ENCODE data around the gene FBXW8. TPM values are rescaled to one million over a fixed set of nuclear protein-coding genes. Genes with fewer than 3 reads are reported as not detected.

FBXW8 gene
- total RNA-seq, 2 donors from 2014 or later: 7.9 to 9.0 TPM

DNA sequence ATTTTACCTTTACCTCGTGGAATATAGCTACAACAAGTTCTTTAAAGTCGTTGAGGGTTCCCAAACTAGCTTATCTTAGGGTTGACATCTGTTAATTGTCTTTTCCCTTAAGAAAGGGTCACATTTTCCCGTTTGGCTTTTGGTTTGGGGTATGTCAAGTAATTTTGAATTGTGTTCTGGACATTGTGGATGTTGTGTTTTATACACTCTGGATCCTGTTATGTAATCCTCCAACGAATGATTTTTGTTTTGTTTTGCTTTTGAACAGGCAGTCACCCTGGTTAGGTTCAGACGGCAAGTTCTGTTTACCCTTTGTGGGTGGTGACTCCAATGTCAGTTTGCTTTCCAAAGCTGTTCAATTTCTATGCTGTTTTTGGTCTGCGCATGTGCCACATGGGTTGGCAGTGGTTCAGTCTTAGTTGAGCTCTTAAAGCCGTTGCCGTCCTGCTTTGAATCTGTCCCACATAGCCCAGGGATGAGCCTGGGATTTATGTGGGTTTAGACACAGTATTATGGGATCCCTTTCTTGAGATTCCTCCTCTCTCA is 103.7 kb downstream of the FBXW8 start:
- Histone ChIP-seq H3K36me3 (peaks cover 23% of the 10 kb centered on the region), H3K27ac (no peak overlapping the region)
- TF ChIP-seq, protein P1, sequence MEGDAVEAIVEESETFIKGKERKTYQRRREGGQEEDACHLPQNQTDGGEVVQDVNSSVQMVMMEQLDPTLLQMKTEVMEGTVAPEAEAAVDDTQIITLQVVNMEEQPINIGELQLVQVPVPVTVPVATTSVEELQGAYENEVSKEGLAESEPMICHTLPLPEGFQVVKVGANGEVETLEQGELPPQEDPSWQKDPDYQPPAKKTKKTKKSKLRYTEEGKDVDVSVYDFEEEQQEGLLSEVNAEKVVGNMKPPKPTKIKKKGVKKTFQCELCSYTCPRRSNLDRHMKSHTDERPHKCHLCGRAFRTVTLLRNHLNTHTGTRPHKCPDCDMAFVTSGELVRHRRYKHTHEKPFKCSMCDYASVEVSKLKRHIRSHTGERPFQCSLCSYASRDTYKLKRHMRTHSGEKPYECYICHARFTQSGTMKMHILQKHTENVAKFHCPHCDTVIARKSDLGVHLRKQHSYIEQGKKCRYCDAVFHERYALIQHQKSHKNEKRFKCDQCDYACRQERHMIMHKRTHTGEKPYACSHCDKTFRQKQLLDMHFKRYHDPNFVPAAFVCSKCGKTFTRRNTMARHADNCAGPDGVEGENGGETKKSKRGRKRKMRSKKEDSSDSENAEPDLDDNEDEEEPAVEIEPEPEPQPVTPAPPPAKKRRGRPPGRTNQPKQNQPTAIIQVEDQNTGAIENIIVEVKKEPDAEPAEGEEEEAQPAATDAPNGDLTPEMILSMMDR (IDR thresholded peaks at IDR 0.05): no peak

DNA sequence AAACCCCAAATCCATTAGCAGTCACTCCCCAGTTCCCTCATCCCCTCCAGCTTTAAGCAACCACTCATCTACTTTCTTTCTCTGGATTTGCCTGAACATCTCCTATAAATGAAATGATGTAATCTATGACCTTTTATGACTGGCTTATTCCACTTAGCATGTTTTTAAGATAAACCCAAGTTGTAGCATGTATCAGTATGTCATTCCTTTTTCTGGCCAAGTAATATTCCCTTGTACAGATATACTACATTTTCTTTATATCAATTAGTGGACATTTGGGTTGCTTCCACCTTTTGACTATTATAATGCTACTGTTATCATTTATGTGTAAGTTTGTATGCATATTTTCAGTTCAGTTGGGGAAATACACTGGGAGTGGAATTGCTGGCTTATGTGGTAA is 105.1 kb downstream of the FBXW8 start:
- H3K36me3 ChIP-seq: peaks cover 23% of the 10 kb centered on the region
- H3K4me3 ChIP-seq: no peak overlapping the region
- H3K27ac ChIP-seq: no peak overlapping the region
- H3K27me3 ChIP-seq: no peaks in the 10 kb centered on the region
- H3K4me1 ChIP-seq: no peaks in the 10 kb centered on the region
- no peak for DNase-seq (ENCODE audit: low spot score)
- TF ChIP-seq, protein P1 (IDR thresholded peaks at IDR 0.05): no peak
- peaks cover 0 to 20% of the 10 kb centered on the region in 2 donors for H3K9me3 ChIP-seq

More for the DNA sequence above, 103.7 kb downstream of the FBXW8 start:
- Histone ChIP-seq H3K27me3 (no peaks in the 10 kb centered on the region), H3K4me1 (no peaks in the 10 kb centered on the region), H3K4me3 (no peak overlapping the region), H3K9me3 (peaks cover 0 to 20% of the 10 kb centered on the region in 2 donors)
- no peak for DNase-seq (ENCODE audit: low spot score)

DNA sequence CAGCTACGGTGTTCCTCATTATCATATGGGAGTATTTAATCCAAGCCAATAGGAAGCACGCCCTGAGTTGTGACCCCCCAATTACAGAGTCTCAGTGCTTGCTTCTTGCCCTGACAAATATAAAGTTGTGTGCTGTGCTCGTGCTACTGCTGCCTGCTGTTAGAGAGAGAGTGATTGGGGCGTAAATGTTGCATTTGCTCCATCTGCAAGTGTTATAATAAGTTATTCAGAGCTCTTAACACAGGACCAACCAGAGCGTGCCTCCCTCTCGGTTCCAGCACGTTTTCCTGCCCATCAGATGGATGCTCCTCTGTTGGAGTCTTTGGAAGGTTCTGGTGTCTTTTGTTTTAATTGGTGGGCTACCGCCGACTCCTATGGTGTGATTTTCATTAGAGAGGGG is 107.1 kb downstream of the FBXW8 start:
- H3K27me3 ChIP-seq: no peaks in the 10 kb centered on the region
- DNase-seq (ENCODE audit: low spot score): peak; percentile 16
- no peak overlapping the region for H3K27ac ChIP-seq
- H3K4me3 ChIP-seq: no peak overlapping the region
- peaks cover 23% of the 10 kb centered on the region for H3K36me3 ChIP-seq
- no peaks in the 10 kb centered on the region for H3K4me1 ChIP-seq
- peaks cover 0 to 20% of the 10 kb centered on the region in 2 donors for H3K9me3 ChIP-seq
- TF ChIP-seq, protein P1 (IDR thresholded peaks at IDR 0.05): no peak

DNA sequence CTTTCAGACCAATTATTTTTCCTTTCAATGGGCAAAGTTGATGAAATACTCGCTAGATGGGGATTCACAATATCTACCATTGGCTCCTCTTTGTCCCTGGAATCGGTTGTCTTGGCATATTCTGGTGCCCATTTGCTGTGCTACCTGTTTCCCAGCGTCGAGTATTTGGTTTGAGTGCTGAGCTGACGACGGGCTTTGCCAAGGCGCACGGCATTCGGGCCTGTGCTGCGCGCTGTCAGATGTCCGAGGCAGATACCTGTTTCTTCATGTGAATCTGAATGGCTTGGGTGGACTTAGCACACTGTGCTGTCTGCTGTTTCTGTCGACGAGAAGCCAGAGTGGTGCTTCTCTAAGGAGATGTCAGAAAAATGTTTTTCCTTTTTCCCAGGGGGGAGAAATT is 107.5 kb downstream of the FBXW8 start:
- H3K27me3 ChIP-seq: no peaks in the 10 kb centered on the region
- H3K4me3 ChIP-seq: no peak overlapping the region
- H3K9me3 ChIP-seq: peaks cover 0 to 18% of the 10 kb centered on the region in 2 donors
- H3K27ac ChIP-seq: no peak overlapping the region
- peaks cover 23% of the 10 kb centered on the region for H3K36me3 ChIP-seq
- DNase-seq (ENCODE audit: low spot score): peak; percentile 21
- H3K4me1 ChIP-seq: no peaks in the 10 kb centered on the region
- TF ChIP-seq, protein P1 (IDR thresholded peaks at IDR 0.05): no peak

DNA sequence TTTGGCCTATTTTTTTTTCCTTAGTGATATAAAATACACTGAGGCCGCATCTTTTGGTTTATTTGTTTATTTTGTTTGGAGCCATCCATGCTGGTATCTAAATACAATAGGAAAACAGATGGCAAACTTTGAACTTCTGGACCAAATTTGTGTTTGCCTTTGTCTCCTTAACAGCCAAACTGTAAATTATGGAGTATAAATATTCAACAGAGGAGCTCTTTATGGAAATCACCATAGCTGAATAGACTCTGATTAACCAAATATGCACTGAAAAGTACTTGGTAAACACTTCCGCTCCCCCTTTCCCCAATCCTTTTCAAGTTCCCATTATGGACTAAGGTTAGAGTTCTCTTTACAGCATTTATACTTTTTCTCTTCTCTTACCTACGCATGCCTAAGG is 107.9 kb downstream of the FBXW8 start:
- H3K4me1 ChIP-seq: no peaks in the 10 kb centered on the region
- peaks cover 26% of the 10 kb centered on the region for H3K36me3 ChIP-seq
- TF ChIP-seq, protein P1 (IDR thresholded peaks at IDR 0.05): no peak
- H3K9me3 ChIP-seq: peaks cover 0 to 14% of the 10 kb centered on the region in 2 donors
- no peak for DNase-seq (ENCODE audit: low spot score)
- no peak overlapping the region for H3K27ac ChIP-seq
- no peak overlapping the region for H3K4me3 ChIP-seq
- H3K27me3 ChIP-seq: no peaks in the 10 kb centered on the region

DNA sequence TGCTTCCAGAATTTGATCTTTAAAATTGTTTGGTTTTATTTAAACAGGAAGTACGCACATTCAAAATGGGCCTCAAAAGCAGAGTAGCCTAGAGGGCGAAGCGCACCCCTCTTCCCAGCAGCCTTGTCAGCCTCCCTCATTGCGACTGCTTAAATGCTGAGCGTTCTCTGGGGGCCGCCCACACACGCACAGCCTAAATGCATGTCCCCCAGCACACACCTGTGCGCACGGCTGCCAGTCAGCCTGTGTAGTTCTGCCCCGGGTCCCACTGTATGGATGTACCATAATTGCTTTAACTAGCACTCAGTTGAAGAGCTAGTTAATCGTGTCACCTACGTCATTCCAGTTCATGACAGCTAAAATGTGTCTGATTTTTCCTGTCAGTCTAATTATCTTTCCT is 109.1 kb downstream of the FBXW8 start:
- H3K27me3 ChIP-seq: no peaks in the 10 kb centered on the region
- DNase-seq (ENCODE audit: low spot score): no peak
- peaks cover 0 to 2% of the 10 kb centered on the region in 2 donors for H3K9me3 ChIP-seq
- H3K4me1 ChIP-seq: no peaks in the 10 kb centered on the region
- no peak overlapping the region for H3K27ac ChIP-seq
- TF ChIP-seq, protein P1 (IDR thresholded peaks at IDR 0.05): no peak
- H3K36me3 ChIP-seq: peaks cover 28% of the 10 kb centered on the region
- H3K4me3 ChIP-seq: no peak overlapping the region

All from right atrium auricular region (tissue), 2 donors.